Measurements from ENCODE around the gene CSF3R.

Gene CSF3R

GRCh38 chr1:36476945-36477344 lies 5.8 kb downstream of the CSF3R start:
- peaks cover 50% of the 10 kb centered on the region for H3K27me3 ChIP-seq (ENCODE audit: control insufficient read depth, insufficient read depth, low read length)
- H3K36me3 ChIP-seq (ENCODE audit: insufficient read depth, low read length): no peaks in the 10 kb centered on the region
- no peak overlapping the region for H3K4me2 ChIP-seq (ENCODE audit: low read length)
- H3K4me1 ChIP-seq (ENCODE audit: control insufficient read depth, insufficient read depth, low read length): no peaks in the 10 kb centered on the region
- H3K4me3 ChIP-seq (ENCODE audit: low read length): no peak overlapping the region
- no peak overlapping the region for H3K9ac ChIP-seq (ENCODE audit: low read depth, low read length)
- no peaks in the 10 kb centered on the region for H3K9me3 ChIP-seq (replicated peaks; ENCODE audit: low read length)

- H3K36me3 ChIP-seq (ENCODE audit: insufficient read depth, low read length): no peaks in the 10 kb centered on the region
Measured at GRCh38 chr1:36475910-36476604, 6.7 kb downstream of the CSF3R start.

GRCh38 chr1:36475341-36475740 lies 7.4 kb downstream of the CSF3R start:
- peaks cover 39% of the 10 kb centered on the region for H3K27me3 ChIP-seq (ENCODE audit: control insufficient read depth, insufficient read depth, low read length)
- no peak overlapping the region for H3K9ac ChIP-seq (ENCODE audit: low read depth, low read length)
- H3K4me2 ChIP-seq (ENCODE audit: low read length): no peak overlapping the region
- no peaks in the 10 kb centered on the region for H3K36me3 ChIP-seq (ENCODE audit: insufficient read depth, low read length)
- H3K4me3 ChIP-seq (ENCODE audit: low read length): no peak overlapping the region
- H3K4me1 ChIP-seq (ENCODE audit: control insufficient read depth, insufficient read depth, low read length): no peaks in the 10 kb centered on the region
- no peaks in the 10 kb centered on the region for H3K9me3 ChIP-seq (replicated peaks; ENCODE audit: low read length)

More at GRCh38 chr1:36475910-36476604, 6.7 kb downstream of the CSF3R start:
- H3K4me2 ChIP-seq (ENCODE audit: low read length): no peak overlapping the region
- no peaks in the 10 kb centered on the region for H3K4me1 ChIP-seq (ENCODE audit: control insufficient read depth, insufficient read depth, low read length)
- H3K9ac ChIP-seq (ENCODE audit: low read depth, low read length): no peak overlapping the region
- H3K27me3 ChIP-seq (ENCODE audit: control insufficient read depth, insufficient read depth, low read length): peaks cover 42% of the 10 kb centered on the region
- no peak overlapping the region for H3K4me3 ChIP-seq (ENCODE audit: low read length)
- no peaks in the 10 kb centered on the region for H3K9me3 ChIP-seq (replicated peaks; ENCODE audit: low read length)

GRCh38 chr1:36472656-36473055 lies 10.1 kb downstream of the CSF3R start:
- H3K9me3 ChIP-seq (replicated peaks; ENCODE audit: low read length): no peaks in the 10 kb centered on the region
- H3K4me1 ChIP-seq (ENCODE audit: control insufficient read depth, insufficient read depth, low read length): no peaks in the 10 kb centered on the region
- no peak overlapping the region for H3K9ac ChIP-seq (ENCODE audit: low read depth, low read length)
- H3K36me3 ChIP-seq (ENCODE audit: insufficient read depth, low read length): no peaks in the 10 kb centered on the region
- no peak overlapping the region for H3K4me3 ChIP-seq (ENCODE audit: low read length)
- H3K27me3 ChIP-seq (ENCODE audit: control insufficient read depth, insufficient read depth, low read length): peaks cover 25% of the 10 kb centered on the region
- H3K4me2 ChIP-seq (ENCODE audit: low read length): no peak overlapping the region

- H3K9me3 ChIP-seq (replicated peaks; ENCODE audit: low read length): no peaks in the 10 kb centered on the region
- no peak overlapping the region for H3K4me2 ChIP-seq (ENCODE audit: low read length)
- H3K36me3 ChIP-seq (ENCODE audit: insufficient read depth, low read length): no peaks in the 10 kb centered on the region
- no peak overlapping the region for H3K4me3 ChIP-seq (ENCODE audit: low read length)
- no peaks in the 10 kb centered on the region for H3K4me1 ChIP-seq (ENCODE audit: control insufficient read depth, insufficient read depth, low read length)
- H3K27me3 ChIP-seq (ENCODE audit: control insufficient read depth, insufficient read depth, low read length): peaks cover 25% of the 10 kb centered on the region
- no peak overlapping the region for H3K9ac ChIP-seq (ENCODE audit: low read depth, low read length)
Measured at GRCh38 chr1:36471830-36472641, 10.7 kb downstream of the CSF3R start.

GRCh38 chr1:36469163-36469562 lies 13.6 kb downstream of the CSF3R start:
- Histone ChIP-seq H3K9me3 (replicated peaks; ENCODE audit: low read length) (no peaks in the 10 kb centered on the region), H3K4me3 (ENCODE audit: low read length) (no peak overlapping the region), H3K4me1 (ENCODE audit: control insufficient read depth, insufficient read depth, low read length) (peaks cover 12% of the 10 kb centered on the region), H3K36me3 (ENCODE audit: insufficient read depth, low read length) (no peaks in the 10 kb centered on the region), H3K9ac (ENCODE audit: low read depth, low read length) (no peak overlapping the region), H3K4me2 (ENCODE audit: low read length) (no peak overlapping the region), H3K27me3 (ENCODE audit: control insufficient read depth, insufficient read depth, low read length) (peaks cover 17% of the 10 kb centered on the region)

- H3K9me3 ChIP-seq (replicated peaks; ENCODE audit: low read length): no peaks in the 10 kb centered on the region
- no peaks in the 10 kb centered on the region for H3K36me3 ChIP-seq (ENCODE audit: insufficient read depth, low read length)
- peaks cover 5% of the 10 kb centered on the region for H3K27me3 ChIP-seq (ENCODE audit: control insufficient read depth, insufficient read depth, low read length)
- H3K9ac ChIP-seq (ENCODE audit: low read depth, low read length): no peak overlapping the region
- H3K4me1 ChIP-seq (ENCODE audit: control insufficient read depth, insufficient read depth, low read length): peaks cover 17% of the 10 kb centered on the region
- no peak overlapping the region for H3K4me3 ChIP-seq (ENCODE audit: low read length)
- no peak overlapping the region for H3K4me2 ChIP-seq (ENCODE audit: low read length)
Measured at GRCh38 chr1:36467700-36468455, 14.8 kb downstream of the CSF3R start.

GRCh38 chr1:36467027-36467410 lies 15.7 kb downstream of the CSF3R start:
- Histone ChIP-seq H3K9me3 (replicated peaks; ENCODE audit: low read length) (no peaks in the 10 kb centered on the region), H3K36me3 (ENCODE audit: insufficient read depth, low read length) (peaks cover 5% of the 10 kb centered on the region), H3K27me3 (ENCODE audit: control insufficient read depth, insufficient read depth, low read length) (no peaks in the 10 kb centered on the region), H3K4me3 (ENCODE audit: low read length) (no peak overlapping the region), H3K4me2 (ENCODE audit: low read length) (no peak overlapping the region), H3K9ac (ENCODE audit: low read depth, low read length) (no peak overlapping the region), H3K4me1 (ENCODE audit: control insufficient read depth, insufficient read depth, low read length) (peaks cover 17% of the 10 kb centered on the region)

GRCh38 chr1:36466370-36467026 lies 16.2 kb downstream of the CSF3R start:
- H3K4me1 ChIP-seq (ENCODE audit: control insufficient read depth, insufficient read depth, low read length): peaks cover 17% of the 10 kb centered on the region
- no peak overlapping the region for H3K4me3 ChIP-seq (ENCODE audit: low read length)
- peaks cover 10% of the 10 kb centered on the region for H3K36me3 ChIP-seq (ENCODE audit: insufficient read depth, low read length)
- no peaks in the 10 kb centered on the region for H3K27me3 ChIP-seq (ENCODE audit: control insufficient read depth, insufficient read depth, low read length)
- H3K9me3 ChIP-seq (replicated peaks; ENCODE audit: low read length): no peaks in the 10 kb centered on the region
- H3K4me2 ChIP-seq (ENCODE audit: low read length): no peak overlapping the region
- no peak overlapping the region for H3K9ac ChIP-seq (ENCODE audit: low read depth, low read length)

- H3K36me3 ChIP-seq (ENCODE audit: insufficient read depth, low read length): peaks cover 17% of the 10 kb centered on the region
- H3K4me1 ChIP-seq (ENCODE audit: control insufficient read depth, insufficient read depth, low read length): peaks cover 17% of the 10 kb centered on the region
- H3K4me2 ChIP-seq (ENCODE audit: low read length): no peak overlapping the region
- no peaks in the 10 kb centered on the region for H3K27me3 ChIP-seq (ENCODE audit: control insufficient read depth, insufficient read depth, low read length)
- H3K4me3 ChIP-seq (ENCODE audit: low read length): no peak overlapping the region
- no peaks in the 10 kb centered on the region for H3K9me3 ChIP-seq (replicated peaks; ENCODE audit: low read length)
- no peak overlapping the region for H3K9ac ChIP-seq (ENCODE audit: low read depth, low read length)
Measured at GRCh38 chr1:36465731-36466369, 16.9 kb downstream of the CSF3R start.
